Measurements from ENCODE around the gene MRPL36.

MRPL36 gene

DNA sequence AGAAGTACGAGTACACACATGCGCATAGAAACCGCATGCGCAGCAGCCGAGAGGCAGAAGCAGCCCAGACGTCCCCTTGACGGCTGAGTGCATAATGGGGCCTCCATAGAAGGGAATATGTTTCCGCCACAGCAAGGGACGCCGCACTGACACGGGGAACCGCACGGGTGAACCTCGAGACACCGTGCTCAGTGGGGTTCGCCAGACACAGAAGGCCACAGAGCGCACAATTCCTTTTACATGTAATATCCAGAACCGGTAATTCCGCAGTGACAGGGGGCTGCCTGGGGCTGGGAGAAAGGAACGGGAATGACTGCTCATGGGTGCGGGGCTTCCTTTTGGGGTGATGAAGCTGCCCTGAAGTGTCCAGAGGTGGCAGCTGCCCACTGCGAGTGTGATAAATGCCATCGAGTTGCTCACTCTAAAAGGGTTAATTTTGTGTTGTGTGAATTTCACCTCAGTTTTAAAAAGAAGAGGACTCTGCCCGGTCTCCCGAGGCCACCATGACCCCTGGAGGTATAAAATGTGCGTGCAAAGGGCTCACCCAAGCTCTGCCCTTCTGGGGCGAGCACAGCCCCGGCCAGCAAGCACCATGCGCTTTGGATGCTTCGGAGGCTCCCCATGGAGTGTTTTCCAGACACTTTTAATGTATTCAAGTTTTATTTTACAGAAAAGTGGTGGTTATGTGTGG lies 29.7 kb downstream of the MRPL36 start:
- TF ChIP-seq, protein P1, sequence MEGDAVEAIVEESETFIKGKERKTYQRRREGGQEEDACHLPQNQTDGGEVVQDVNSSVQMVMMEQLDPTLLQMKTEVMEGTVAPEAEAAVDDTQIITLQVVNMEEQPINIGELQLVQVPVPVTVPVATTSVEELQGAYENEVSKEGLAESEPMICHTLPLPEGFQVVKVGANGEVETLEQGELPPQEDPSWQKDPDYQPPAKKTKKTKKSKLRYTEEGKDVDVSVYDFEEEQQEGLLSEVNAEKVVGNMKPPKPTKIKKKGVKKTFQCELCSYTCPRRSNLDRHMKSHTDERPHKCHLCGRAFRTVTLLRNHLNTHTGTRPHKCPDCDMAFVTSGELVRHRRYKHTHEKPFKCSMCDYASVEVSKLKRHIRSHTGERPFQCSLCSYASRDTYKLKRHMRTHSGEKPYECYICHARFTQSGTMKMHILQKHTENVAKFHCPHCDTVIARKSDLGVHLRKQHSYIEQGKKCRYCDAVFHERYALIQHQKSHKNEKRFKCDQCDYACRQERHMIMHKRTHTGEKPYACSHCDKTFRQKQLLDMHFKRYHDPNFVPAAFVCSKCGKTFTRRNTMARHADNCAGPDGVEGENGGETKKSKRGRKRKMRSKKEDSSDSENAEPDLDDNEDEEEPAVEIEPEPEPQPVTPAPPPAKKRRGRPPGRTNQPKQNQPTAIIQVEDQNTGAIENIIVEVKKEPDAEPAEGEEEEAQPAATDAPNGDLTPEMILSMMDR (IDR thresholded peaks at IDR 0.05; ENCODE audit: low read depth, low read length), result no peak

DNA sequence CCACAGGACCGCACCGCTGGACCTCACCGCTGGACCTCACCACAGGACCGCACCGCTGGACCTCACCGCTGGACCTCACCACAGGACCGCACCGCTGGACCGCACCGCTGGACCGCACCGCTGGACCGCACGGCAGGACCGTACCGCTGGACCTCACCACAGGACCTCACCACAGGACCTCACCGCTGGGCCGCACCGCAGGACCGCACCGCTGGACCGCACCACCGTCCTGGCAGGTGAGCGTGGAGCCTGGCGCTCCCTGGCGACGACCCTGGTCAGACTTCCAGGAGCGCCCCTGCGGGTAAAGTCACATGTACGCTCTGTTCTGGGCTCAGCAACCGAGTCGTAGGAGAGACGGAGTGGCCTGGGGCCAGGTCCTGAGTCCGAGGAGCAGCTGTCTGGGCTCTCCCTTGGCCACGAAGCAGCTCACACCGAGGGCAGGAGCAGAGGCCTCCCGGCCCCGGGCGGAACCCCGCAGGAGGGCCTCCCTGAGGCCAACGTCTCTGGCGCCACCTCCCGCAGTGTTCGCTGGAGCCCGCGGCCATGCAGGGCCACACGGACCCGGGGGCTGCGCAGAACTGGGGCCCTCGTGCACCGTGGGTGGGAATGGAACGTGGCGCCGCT lies 30.5 kb downstream of the MRPL36 start:
- H3K4me3 ChIP-seq (ENCODE audit: low read depth, low read length), result no peak overlapping the region
- TF ChIP-seq, protein P1 (IDR thresholded peaks at IDR 0.05; ENCODE audit: low read depth, low read length), result no peak

More for the DNA sequence above, 29.7 kb downstream of the MRPL36 start:
- H3K4me3 ChIP-seq (ENCODE audit: low read depth, low read length), result no peak overlapping the region

DNA sequence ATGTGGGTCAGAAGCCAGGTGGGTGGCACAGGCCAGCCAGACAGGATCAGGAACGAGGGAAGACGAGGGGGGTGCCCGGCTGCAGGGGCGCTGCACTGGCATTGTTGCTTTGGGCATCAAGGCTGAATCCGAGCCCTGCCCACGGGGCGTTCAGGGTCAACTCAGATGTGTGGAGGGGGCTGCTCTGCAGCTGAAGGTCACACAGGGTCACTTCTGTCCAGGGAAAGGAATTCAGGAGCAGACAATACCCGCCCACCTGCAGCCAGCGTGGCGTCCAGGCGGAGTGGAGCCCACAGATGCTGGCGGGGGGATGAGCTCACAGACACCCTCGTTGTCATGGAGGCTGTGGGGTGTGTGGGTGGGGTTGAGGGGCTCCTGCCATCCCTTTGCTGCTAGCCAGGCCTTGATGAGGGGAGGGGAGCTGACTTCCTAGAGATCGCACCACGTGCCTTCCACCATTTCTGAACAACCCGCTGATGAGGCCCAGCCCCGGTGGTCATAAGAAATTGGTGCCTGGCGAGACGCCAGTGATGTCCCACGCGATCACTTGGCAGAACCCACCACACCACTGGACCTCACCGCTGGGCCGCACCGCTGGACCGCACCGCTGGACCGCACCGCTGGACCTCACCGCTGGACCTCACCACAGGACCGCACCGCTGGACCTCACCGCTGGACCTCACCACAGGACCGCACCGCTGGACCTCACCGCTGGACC lies 31.2 kb downstream of the MRPL36 start:
- TF ChIP-seq, protein P1 (IDR thresholded peaks at IDR 0.05; ENCODE audit: low read depth, low read length), result no peak
- no peak overlapping the region for H3K4me3 ChIP-seq (ENCODE audit: low read depth, low read length)

DNA sequence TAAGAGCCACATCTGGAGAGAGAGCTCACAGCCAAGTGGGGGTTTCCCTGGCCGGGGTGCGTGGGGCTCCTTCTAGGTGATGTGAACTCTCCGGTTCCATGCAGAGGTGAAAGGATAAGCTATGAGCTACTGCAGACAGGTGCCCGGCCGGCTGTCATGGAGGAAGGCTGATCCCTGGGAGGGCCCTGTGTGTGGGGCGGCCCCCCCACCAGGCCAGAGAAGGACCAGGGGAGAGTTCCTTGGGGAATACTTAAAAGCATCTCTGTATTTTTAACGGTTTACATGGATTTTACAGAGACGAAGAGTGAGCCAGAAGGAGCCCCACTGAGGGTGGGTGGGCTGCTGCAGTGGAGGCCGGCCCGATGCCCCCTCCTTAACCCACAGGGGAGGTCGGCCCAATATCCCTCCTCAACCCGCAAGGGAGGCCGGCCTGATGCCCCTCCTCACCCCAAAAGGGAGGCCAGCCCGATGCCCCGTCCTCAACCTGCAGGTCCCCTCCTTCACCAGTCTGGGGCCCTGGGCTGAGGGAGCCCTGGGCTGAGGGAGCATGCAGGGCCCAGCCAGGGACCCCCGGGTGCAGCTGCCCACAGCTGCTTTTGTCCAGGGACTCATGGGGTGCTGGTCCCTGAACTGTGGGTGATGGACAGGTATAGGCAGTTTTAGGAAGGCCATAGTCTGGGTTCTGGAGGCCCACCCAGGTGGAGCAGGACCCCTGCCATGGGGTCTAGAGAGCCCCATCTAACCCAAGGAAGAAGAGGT lies 31.9 kb downstream of the MRPL36 start:
- TF ChIP-seq, protein P1 (IDR thresholded peaks at IDR 0.05; ENCODE audit: low read depth, low read length), result no peak

DNA sequence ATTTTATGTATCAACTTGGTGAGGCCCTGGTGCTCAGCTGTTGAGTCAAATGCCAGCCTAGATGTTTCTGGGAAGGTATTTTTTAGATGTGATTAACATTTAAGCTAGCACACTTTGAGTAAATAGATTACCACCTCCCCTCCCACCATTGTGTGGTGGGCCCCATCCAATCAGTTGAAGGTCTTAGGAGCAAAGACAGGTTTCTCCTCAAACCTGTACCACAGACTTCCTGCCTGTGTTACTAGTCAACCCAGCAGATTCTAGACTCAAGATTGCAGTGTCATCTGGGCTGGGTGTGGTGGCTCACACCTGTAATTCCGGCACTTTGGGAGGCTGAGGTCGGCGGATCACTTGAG lies 33.8 kb downstream of the MRPL36 start:
- TF ChIP-seq, protein P1 (IDR thresholded peaks at IDR 0.05; ENCODE audit: low read depth, low read length), result no peak
- no peak overlapping the region for H3K4me3 ChIP-seq (ENCODE audit: low read depth, low read length)

More for the DNA sequence above, 31.9 kb downstream of the MRPL36 start:
- H3K4me3 ChIP-seq (ENCODE audit: low read depth, low read length), result no peak overlapping the region

DNA sequence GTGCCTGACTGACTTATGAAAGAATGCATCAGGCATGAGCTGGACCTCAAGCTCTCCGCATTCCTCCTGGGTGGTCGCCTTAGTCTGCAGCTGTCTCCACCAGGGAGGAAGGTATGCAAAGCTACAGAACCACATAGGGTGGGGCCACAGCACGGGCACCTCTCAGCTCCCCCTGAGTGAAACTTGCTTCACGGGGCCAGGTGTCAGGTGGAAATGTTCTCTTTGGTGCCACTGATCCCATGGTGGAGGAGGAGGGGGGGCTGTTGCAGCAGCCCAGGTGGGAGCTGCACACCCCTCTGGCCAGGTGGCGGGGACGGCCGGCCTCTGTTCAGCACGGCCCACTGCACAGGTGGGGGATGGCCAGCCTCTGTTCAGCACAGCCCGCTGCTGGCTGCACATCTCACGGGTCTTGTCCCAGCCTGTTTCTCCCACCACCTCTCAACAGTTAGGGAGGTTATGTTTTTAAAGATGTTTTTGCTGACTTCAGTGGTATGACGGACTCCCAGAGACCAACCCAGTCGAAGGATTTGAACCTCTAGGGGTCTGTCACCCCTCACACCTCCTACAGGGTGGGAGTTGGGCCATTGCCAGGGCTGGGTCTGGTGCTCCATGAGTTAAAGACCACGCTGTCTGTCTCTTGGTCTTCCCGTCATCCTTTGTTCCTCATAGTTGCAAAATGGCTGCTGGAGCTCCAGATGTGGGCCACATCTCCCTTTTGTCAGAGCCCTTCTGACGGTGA lies 34.3 kb downstream of the MRPL36 start:
- TF ChIP-seq, protein P1 (IDR thresholded peaks at IDR 0.05; ENCODE audit: low read depth, low read length), result no peak
- no peak overlapping the region for H3K4me3 ChIP-seq (ENCODE audit: low read depth, low read length)

Measured in WI38 (cell line).